ENCODE measurements around the gene METAP1D. TPM values are rescaled to one million over a fixed set of nuclear protein-coding genes. Genes with fewer than 3 reads are reported as not detected.

Gene METAP1D
- total and polyA plus RNA-seq, 2 experiments from 2014 or later = 4.0 to 12.0 TPM

- peaks cover 48% of the 10 kb centered on the region for H3K27me3 ChIP-seq
- H3K36me3 ChIP-seq = no peaks in the 10 kb centered on the region
- no peaks in the 10 kb centered on the region for H3K4me1 ChIP-seq (ENCODE audit: low read depth)
- DNase-seq (ENCODE audit: low read depth in 1 of 2, low spot score in 1 of 2) = no peak
- no peak overlapping the region for H3K27ac ChIP-seq
- H3K4me3 ChIP-seq = no peak overlapping the region
- TF ChIP-seq CTCF (IDR thresholded peaks at IDR 0.05; ENCODE audit: low read depth, low read length) = no peak
- H3K9me3 ChIP-seq (ENCODE audit: low read depth) = no peaks in the 10 kb centered on the region
These were observed 71.2 kb downstream of the METAP1D start for GRCh38 chr2:172070936-172071335.

DNA sequence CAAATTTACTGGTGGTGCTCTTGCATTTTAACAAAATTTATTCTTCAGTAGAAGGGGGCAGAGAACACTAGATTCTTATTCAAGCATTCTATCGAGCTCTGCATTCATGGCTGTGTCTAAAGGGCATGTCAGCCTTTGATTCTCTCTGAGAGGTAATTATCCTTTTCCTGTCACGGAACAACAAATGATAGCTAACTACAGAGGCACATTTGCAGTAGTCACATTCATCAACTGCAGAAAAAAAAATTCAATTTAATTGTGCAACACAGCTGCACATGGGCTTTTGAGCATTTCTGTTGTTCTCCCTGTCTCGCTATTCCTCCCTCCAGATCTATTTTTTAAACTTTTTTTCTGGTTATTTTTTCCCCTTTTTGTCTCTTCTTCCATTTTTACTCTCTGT lies 72.5 kb downstream of the METAP1D start:
- Histone ChIP-seq H3K36me3 (no peaks in the 10 kb centered on the region), H3K27ac (no peak overlapping the region), H3K27me3 (peaks cover 61% of the 10 kb centered on the region), H3K9me3 (ENCODE audit: low read depth) (no peaks in the 10 kb centered on the region), H3K4me3 (no peak overlapping the region), H3K4me1 (ENCODE audit: low read depth) (no peaks in the 10 kb centered on the region)
- no peak for DNase-seq (ENCODE audit: low read depth in 1 of 2, low spot score in 1 of 2)
- TF ChIP-seq CTCF (IDR thresholded peaks at IDR 0.05; ENCODE audit: low read depth, low read length) = no peak

- H3K4me3 ChIP-seq = no peak overlapping the region
- no peak for DNase-seq (ENCODE audit: low read depth in 1 of 2, low spot score in 1 of 2)
- H3K27ac ChIP-seq = no peak overlapping the region
- H3K36me3 ChIP-seq = no peaks in the 10 kb centered on the region
- no peak for TF ChIP-seq CTCF (IDR thresholded peaks at IDR 0.05; ENCODE audit: low read depth, low read length)
- H3K4me1 ChIP-seq (ENCODE audit: low read depth) = no peaks in the 10 kb centered on the region
- H3K27me3 ChIP-seq = peaks cover 65% of the 10 kb centered on the region
- no peaks in the 10 kb centered on the region for H3K9me3 ChIP-seq (ENCODE audit: low read depth)
These were observed 73.0 kb downstream of the METAP1D start for GRCh38 chr2:172072706-172073105.

- peaks cover 73% of the 10 kb centered on the region for H3K27me3 ChIP-seq
- no peaks in the 10 kb centered on the region for H3K36me3 ChIP-seq
- no peak for TF ChIP-seq CTCF (IDR thresholded peaks at IDR 0.05; ENCODE audit: low read depth, low read length)
- H3K27ac ChIP-seq = no peak overlapping the region
- no peak overlapping the region for H3K4me3 ChIP-seq
- H3K9me3 ChIP-seq (ENCODE audit: low read depth) = no peaks in the 10 kb centered on the region
- DNase-seq (ENCODE audit: low read depth in 1 of 2, low spot score in 1 of 2) = no peak
- H3K4me1 ChIP-seq (ENCODE audit: low read depth) = no peaks in the 10 kb centered on the region
These were observed 73.8 kb downstream of the METAP1D start for GRCh38 chr2:172073518-172073917.

DNA sequence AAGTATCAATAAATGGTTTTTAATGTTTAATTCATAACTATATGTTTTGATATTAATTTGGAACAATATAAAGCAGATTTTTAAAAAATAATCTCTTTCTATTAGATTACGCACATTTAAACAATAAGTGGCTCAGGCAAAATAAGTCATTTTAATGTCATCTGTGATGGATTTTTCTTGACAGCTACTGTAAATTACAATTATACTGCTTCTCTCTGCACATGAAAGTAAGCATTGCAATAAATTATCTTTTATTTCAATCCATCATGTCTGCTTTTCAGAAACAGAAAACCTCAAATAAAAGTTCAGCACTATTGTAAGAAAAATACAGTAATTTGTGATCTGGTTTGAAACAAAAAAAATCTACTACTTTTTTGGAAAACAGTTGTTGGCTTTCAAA lies 74.5 kb downstream of the METAP1D start:
- Histone ChIP-seq H3K36me3 (no peaks in the 10 kb centered on the region), H3K27ac (no peak overlapping the region)
- no peak for TF ChIP-seq CTCF (IDR thresholded peaks at IDR 0.05; ENCODE audit: low read depth, low read length)

DNA sequence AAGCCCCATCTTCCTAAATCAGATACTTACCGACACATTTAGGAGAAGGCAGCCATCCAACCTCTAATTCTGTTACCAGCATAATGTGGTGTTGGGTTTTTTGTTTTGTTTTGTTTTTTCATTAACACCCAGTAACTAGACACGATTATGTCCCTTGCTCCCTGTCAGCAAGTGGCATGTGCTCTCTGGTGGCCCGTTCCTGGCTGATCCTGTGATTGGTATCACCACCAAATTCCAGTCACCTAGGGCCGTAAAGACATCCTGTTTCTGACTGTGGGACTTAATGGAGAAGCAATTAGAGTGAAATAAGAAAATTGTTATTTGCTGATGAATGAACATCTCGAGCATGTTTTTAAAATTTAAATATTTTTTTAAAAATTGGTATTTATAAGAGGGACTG lies 79.7 kb downstream of the METAP1D start:
- no peaks in the 10 kb centered on the region for H3K9me3 ChIP-seq (ENCODE audit: low read depth)
- H3K36me3 ChIP-seq = no peaks in the 10 kb centered on the region
- no peak overlapping the region for H3K4me3 ChIP-seq
- DNase-seq (ENCODE audit: low read depth in 1 of 2, low spot score in 1 of 2) = no peak
- no peaks in the 10 kb centered on the region for H3K4me1 ChIP-seq (ENCODE audit: low read depth)
- H3K27ac ChIP-seq = no peak overlapping the region
- peaks cover 100% of the 10 kb centered on the region for H3K27me3 ChIP-seq
- no peak for TF ChIP-seq CTCF (IDR thresholded peaks at IDR 0.05; ENCODE audit: low read depth, low read length)

More for the DNA sequence above, 74.5 kb downstream of the METAP1D start:
- no peak for DNase-seq (ENCODE audit: low read depth in 1 of 2, low spot score in 1 of 2)
- no peak overlapping the region for H3K4me3 ChIP-seq
- H3K27me3 ChIP-seq = peaks cover 81% of the 10 kb centered on the region
- H3K4me1 ChIP-seq (ENCODE audit: low read depth) = no peaks in the 10 kb centered on the region
- no peaks in the 10 kb centered on the region for H3K9me3 ChIP-seq (ENCODE audit: low read depth)
